Rectal smooth muscle tissue (tissue), 1 donor: ENCODE results near the gene FGFR3.

ENCODE experiments used
- H3K27ac ChIP-seq: one replicate; pipeline ENCODE4 v1.7.0; 2013; ENCODE audit warnings: low read depth, low read length, inconsistent platforms
- H3K27me3 ChIP-seq: one replicate; pipeline ENCODE4 v1.7.0; 2013; ENCODE audit warnings: low read length; ENCODE audit not compliant: control insufficient read depth, insufficient read depth
- H3K36me3 ChIP-seq: one replicate; pipeline ENCODE4 v1.7.0; 2013; ENCODE audit warnings: low read length; ENCODE audit not compliant: control insufficient read depth, insufficient read depth
- H3K4me1 ChIP-seq: one replicate; pipeline ENCODE4 v1.7.0; 2013; ENCODE audit warnings: low read length; ENCODE audit not compliant: control insufficient read depth, insufficient read depth
- H3K4me3 ChIP-seq: one replicate; pipeline ENCODE4 v1.7.0; 2013; ENCODE audit warnings: low read length
- H3K9ac ChIP-seq: one replicate; pipeline ENCODE4 v1.7.0; 2013; ENCODE audit warnings: low read length

The FGFR3 gene

DNA sequence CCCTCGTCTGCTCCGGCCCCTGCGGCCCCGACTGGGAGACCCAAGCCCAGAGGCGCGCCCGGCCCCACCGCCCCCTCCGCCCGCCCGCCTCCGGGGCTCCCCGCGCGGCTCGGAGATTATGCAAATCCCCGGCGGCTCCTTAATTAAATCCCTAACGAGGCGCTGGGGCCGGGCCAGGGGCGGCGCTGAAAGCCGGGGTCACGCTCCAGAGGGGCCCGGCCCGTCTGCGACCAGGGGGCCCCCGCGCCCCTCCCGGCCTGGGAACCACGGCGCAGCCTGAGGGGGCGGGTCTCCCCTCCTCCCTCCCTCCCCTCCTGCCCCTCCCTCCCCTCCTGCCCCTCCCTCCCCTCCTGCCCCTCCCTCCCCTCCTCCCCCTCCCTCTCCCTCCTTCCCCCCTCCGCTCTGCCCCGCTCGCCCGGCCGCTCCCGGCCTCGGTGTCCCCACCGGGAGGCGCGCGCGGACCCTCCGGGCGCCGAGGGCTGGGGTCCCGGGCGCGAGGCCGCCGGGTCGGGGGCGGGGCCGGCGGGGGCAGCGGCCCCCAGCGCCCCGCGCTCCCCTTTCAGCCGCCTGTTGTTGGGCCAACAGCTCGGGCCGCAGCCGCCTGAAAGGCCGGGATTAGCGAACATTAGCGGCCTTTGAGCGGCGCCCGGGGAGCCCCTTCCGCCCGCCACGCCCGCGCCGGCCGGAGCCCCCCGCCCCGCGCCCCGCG, 25.9 kb upstream of the FGFR3 start:
- H3K9ac ChIP-seq, result no peak overlapping the region
- no peak overlapping the region for H3K4me3 ChIP-seq
- peaks cover 2% of the 10 kb centered on the region for H3K4me1 ChIP-seq
- H3K27ac ChIP-seq, result no peak overlapping the region
- peaks cover 22% of the 10 kb centered on the region for H3K27me3 ChIP-seq
- H3K36me3 ChIP-seq, result no peaks in the 10 kb centered on the region

DNA sequence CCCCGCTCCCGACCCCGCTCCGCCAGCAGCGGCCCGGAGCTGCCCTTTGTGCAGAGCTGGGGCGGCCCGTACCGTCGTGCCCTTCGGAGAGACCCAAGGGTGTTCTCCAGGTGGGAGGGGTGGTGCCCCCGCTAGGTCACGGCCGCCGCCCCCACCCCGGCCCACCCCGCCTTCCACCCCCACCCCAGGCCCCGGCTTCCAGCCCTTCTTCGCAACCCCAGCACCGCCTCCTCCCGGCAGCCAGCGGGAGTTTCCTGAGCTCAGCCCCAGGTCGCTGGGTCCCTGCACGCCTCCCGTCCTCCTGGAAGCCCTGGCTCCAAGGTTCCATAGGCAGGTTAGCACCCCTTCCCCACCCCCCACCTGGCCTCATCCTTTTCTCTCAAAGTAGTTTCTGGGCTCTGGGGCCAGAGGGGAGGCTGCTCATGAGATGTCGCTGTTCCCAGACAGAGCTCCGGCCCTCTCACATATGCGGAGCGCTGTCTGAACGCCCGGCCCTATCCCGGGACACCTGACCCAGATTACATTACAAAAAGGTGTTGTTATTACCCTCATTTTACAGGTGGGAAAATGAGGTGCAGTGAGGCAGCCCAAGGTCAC, 25.2 kb upstream of the FGFR3 start:
- peaks cover 2% of the 10 kb centered on the region for H3K4me1 ChIP-seq
- no peak overlapping the region for H3K9ac ChIP-seq
- peaks cover 22% of the 10 kb centered on the region for H3K27me3 ChIP-seq
- no peak overlapping the region for H3K27ac ChIP-seq
- no peaks in the 10 kb centered on the region for H3K36me3 ChIP-seq
- no peak overlapping the region for H3K4me3 ChIP-seq

DNA sequence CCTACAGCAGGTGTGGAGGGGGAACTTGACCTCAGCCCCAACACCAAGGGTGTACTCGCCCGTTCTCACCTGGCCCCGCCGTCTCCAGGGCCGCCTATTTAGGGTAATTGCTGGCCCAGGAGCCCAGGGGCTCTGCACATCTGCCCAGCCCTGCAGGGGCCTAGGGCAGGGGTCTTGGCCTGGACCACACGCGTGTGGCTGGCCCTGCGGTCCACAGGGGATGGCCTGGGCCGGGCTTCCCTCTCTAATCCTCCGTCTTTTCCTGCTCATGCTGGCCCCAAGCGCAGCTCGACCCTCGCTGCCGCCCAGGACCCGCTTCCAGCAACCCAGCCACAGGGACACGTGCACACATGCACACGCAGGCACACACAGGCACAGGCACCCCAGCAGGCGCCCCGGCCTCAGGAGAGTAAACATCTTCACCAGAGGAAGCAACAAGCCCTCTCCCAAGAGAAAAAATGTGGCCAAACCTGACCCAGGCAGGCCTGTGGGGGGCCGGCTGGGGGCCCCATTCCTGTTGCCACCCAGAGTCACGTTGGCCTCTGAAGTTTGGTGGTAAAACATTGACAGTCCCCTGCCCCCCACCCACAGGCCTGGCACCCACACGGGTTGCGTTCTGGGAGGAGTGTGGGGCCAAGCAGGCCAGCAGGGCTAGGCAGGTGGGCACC, 24.6 kb upstream of the FGFR3 start:
- Histone ChIP-seq H3K9ac (no peak overlapping the region), H3K4me1 (peaks cover 2% of the 10 kb centered on the region)

DNA sequence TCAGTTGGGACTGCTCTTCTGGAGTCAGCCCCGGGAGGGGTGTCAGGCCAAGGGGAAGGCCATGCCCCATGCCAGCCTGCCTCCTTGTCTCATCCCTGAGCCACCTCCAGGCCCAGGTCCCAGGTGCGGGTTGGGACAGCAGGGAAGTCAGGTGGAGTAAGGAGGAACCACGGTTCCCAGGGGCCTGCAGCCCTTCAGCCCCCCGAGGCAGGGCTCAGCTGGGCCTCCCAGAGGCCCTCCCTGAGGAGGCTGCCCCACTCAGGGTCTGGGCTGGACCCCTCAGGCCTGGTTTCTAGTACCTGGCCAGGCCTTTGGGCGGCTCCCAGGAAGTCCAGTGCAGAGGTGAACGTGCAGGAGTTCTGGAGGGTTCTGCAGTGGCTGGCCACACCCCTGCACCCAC, 23.4 kb upstream of the FGFR3 start:
- H3K4me1 ChIP-seq, result no peaks in the 10 kb centered on the region
- H3K4me3 ChIP-seq, result no peak overlapping the region
- H3K27me3 ChIP-seq, result peaks cover 22% of the 10 kb centered on the region
- H3K27ac ChIP-seq, result no peak overlapping the region
- H3K36me3 ChIP-seq, result no peaks in the 10 kb centered on the region
- H3K9ac ChIP-seq, result no peak overlapping the region

More for the DNA sequence above, 24.6 kb upstream of the FGFR3 start:
- Histone ChIP-seq H3K36me3 (no peaks in the 10 kb centered on the region), H3K27ac (no peak overlapping the region), H3K4me3 (no peak overlapping the region), H3K27me3 (peaks cover 22% of the 10 kb centered on the region)

DNA sequence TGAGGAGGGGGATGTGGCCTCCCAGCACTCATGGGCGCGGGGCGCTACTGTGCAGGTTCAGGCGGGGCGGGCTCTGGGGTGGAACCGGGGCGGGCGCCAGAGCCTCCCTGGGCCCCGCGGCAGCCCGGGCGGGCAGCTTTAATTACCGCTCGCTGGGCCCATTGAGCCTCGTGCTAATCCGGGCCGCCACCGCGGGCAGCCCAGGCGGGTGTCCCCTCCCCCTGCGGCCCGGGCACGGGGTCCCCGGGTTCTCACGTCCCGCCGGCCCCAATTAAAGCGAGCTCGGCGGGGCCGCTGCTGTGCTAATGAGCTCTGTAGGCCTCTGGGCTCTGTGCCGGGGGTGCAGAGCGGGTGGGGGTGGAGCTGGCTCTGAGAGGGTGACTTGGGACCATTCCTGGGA, 22.8 kb upstream of the FGFR3 start:
- H3K36me3 ChIP-seq, result no peaks in the 10 kb centered on the region
- H3K27ac ChIP-seq, result no peak overlapping the region
- H3K4me1 ChIP-seq, result no peaks in the 10 kb centered on the region
- H3K4me3 ChIP-seq, result no peak overlapping the region
- H3K9ac ChIP-seq, result no peak overlapping the region
- peaks cover 21% of the 10 kb centered on the region for H3K27me3 ChIP-seq

DNA sequence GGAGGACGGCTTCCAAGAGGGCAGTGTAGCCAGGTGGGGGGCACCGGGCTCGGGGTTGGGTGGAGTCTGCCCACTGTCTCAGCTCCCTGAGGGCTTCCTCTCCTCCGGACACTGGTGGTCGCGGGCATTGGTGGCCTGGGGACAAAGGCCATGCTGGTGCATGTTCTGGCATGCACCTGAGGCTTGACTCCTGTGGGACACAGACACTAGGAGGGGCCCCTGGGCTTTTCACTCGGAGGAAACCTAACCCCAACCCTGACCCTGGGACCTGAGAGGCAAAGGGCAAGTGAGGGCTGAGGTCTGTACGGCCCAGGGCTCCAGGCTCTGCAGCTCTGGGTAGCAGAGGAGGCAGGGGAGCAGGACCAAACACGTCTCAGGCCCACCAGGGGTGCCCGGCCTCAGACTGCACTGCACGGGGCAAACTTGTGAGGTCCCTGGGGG, 22.3 kb upstream of the FGFR3 start:
- Histone ChIP-seq H3K4me3 (no peak overlapping the region), H3K36me3 (no peaks in the 10 kb centered on the region), H3K27me3 (peaks cover 17% of the 10 kb centered on the region), H3K27ac (no peak overlapping the region), H3K4me1 (no peaks in the 10 kb centered on the region), H3K9ac (no peak overlapping the region)

DNA sequence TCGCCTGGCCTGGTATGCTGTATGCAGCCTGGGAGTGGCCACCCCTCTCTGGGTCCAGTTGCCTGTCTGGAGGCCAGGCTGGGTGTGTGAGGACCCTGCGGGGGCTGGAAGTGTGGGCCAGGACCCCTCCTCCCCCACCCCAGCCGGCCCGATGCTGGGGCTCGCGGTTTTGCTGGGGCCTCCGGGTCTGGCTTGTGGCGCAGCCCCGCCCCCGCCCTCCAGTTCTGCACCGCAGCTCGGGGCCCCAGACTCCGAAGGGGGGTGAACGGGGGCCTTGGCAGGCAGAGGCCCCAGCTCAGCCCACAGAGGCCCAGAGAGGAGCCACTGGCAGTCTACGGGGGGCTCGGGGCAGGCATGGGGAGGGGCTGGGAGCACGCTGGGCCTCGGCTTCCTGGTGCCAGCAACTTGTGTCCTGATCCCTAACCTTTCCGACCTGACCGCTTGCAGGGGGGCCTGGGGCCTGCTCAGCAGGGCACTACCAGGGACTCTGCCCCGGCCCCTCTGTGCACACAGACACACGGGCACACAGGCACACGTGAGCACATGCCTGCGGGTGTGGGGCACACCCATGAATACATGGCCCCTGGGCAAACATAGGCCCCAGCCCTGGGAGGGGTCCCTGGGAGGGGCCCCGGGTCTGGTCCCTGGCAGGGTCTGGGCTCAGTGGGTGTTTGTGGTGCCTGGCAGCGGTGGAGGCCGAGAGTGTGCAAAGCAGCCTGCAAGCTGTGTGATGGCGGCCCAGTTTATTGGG, 21.4 kb upstream of the FGFR3 start:
- peaks cover 11% of the 10 kb centered on the region for H3K27me3 ChIP-seq
- no peak overlapping the region for H3K9ac ChIP-seq
- no peak overlapping the region for H3K27ac ChIP-seq
- no peak overlapping the region for H3K4me3 ChIP-seq
- H3K36me3 ChIP-seq, result no peaks in the 10 kb centered on the region
- no peaks in the 10 kb centered on the region for H3K4me1 ChIP-seq

DNA sequence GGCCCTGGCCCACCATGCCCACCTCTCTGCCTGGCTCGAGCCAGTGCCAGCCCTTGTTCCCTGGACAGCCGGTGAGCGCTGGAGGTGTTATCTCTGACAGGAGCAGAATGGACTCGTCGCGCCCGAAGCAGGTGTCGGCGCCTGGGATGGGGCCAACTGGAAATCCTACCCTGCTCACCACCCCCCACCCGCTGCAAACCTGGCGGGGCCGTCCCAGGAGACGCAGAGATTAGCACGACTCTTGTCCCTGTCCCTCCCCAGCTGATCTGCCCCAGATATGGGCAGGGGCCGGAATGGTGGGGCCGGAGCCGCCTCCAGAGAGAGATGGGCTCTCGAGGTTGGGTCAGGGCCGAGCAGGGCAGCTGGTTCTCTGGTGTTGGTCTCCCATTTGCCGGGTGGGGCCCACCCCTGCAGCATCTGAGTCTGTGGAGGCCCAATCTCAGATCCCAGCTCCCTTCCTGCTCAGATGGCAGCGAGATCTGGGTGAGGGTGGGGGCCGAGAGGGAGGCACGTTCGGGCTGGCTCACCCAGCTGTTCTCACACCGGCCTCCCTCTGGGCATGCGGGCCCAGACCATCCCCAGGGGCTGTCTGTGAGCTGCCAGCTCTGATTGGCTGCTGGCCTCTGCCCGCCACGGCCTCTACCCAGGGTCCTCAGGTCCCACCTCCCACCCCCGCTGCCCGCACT, 20.1 kb upstream of the FGFR3 start:
- Histone ChIP-seq H3K36me3 (no peaks in the 10 kb centered on the region), H3K4me3 (no peak overlapping the region), H3K27me3 (peaks cover 10% of the 10 kb centered on the region), H3K27ac (no peak overlapping the region), H3K9ac (no peak overlapping the region), H3K4me1 (no peaks in the 10 kb centered on the region)

DNA sequence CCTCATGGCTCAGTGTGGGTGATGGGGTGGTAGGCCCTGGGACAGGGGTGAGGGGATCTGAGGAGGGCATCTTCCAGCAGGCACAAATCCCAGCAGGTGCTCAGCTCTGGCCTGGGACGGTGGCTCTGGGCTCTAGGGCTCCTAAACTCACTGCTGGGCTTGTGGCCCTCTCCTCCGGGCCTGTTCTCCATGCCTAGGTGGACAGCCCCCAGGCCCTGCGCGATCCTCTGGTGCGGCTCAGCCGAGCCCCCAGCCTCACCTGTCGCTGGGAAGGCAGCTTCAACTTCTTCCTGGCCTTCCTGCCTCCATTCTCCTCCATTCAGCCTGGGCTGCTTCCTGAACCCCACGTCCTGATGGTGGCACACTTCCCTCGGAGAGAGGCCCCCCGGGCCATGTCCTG, 19.3 kb upstream of the FGFR3 start:
- Histone ChIP-seq H3K27ac (no peak overlapping the region), H3K4me3 (no peak overlapping the region), H3K9ac (no peak overlapping the region), H3K4me1 (no peaks in the 10 kb centered on the region), H3K27me3 (peaks cover 5% of the 10 kb centered on the region), H3K36me3 (no peaks in the 10 kb centered on the region)

DNA sequence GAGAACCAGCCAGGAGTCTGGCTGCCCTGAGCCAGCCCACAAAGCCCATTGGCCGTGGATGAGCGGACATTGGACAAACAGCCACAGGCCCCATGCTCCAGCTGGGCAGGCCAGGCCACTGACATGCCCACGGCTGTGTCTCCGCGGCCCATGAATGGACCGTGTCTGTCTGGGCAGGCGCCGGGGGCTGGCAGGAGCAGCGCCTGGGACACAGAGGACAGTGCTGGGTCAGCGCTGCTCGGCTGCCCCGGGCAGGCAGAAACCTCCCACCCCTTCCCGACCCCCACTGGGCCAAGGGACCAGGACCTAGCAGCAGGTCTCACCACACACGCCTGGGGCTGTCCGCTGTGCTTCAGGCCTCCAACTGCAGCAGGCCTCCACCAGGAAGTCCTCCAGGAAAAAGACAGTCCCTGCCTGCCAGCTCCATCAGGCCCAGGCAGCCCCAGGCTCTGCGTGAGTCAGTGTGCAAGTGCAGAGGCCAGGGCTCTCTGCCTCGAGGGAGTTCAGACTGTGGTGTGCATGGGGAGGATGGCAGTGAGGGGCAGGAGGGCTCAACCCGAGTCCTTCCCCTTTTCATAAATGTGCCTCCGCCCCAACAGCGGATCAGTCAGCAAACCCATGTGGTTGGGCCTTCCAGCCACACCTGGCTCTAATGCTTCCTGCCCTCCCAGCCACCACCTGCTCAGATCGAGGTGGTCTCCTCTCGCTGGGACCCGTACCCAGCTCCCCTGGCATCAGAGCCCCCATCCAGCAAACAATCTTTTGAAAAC, 17.2 kb upstream of the FGFR3 start:
- H3K9ac ChIP-seq, result no peak overlapping the region
- H3K27me3 ChIP-seq, result peaks cover under 1% of the 10 kb centered on the region

DNA sequence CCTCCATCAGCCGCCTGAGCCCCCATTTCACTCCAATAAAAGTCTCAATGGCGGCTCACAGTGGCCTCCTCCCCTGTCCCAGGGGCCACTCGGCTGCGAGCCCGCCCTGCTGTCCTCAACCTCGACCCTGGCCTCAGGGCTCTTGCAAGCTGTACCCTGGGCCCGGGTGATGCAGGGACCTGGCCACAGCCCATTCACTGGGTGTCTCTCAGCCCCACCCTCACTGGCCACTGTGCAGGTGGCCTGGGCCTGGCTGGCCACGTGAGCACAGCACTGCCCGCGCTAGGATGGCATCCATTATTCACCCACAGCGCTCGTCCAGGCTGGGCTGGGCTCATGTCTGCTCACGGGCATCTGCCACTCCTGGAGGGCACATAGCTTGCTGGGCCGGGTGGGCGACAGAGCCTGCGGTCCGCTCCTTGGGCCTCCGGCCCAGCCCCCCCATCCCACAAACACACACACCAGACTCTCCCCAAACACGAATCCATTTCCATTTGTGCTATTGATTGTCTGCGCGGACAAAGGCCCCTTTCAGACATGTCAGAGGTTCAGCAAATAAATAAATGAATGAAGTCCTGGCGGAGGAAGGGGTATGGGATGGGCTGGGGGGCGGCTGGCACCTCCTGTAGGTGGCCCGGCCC, 16.5 kb upstream of the FGFR3 start:
- no peak overlapping the region for H3K27ac ChIP-seq
- H3K36me3 ChIP-seq, result no peaks in the 10 kb centered on the region
- H3K27me3 ChIP-seq, result no peaks in the 10 kb centered on the region
- no peak overlapping the region for H3K4me3 ChIP-seq
- H3K4me1 ChIP-seq, result no peaks in the 10 kb centered on the region
- H3K9ac ChIP-seq, result no peak overlapping the region

More for the DNA sequence above, 17.2 kb upstream of the FGFR3 start:
- H3K4me3 ChIP-seq, result no peak overlapping the region
- no peaks in the 10 kb centered on the region for H3K4me1 ChIP-seq
- no peaks in the 10 kb centered on the region for H3K36me3 ChIP-seq
- no peak overlapping the region for H3K27ac ChIP-seq
